Sigmoid colon (tissue), 7 donors: ENCODE data around the gene PLEKHG4B. TPM values are rescaled to one million over a fixed set of nuclear protein-coding genes. Genes with fewer than 3 reads are reported as not detected.

ENCODE experiments used
- DNase-seq: peaks from one replicate; pipeline ENCODE4 v3.0.0-alpha.2; 2019
- H3K27ac ChIP-seq, 4 donors: fragments of 200-600 bp; sonication (generic); one replicate each; pipeline ENCODE4 v1.5.1; 2016 to 2019; ENCODE audit warnings: mild to moderate bottlenecking in 1 of 4
- H3K27me3 ChIP-seq, 3 donors: fragments of 200-600 bp; sonication (generic); one replicate each; pipeline ENCODE4 v1.5.1; 2019; ENCODE audit warnings: mild to moderate bottlenecking in 1 of 3
- H3K36me3 ChIP-seq, 4 donors: fragments of 200-600 bp; sonication (generic); one replicate each; pipeline ENCODE4 v1.5.1; 2016 to 2019
- H3K4me1 ChIP-seq, 4 donors: fragments of 200-600 bp; sonication (generic); one replicate each; pipeline ENCODE4 v1.5.1; 2017 to 2019
- H3K4me3 ChIP-seq, 4 donors: fragments of 200-600 bp; sonication (generic); one replicate each; pipeline ENCODE4 v1.5.1; 2017 to 2019; ENCODE audit warnings: mild to moderate bottlenecking in 2 of 4, moderate library complexity in 1 of 4
- H3K9me3 ChIP-seq, 4 donors: fragments of 200-600 bp in 3 of 4; sonication (generic) in 3 of 4; one replicate each; pipeline versions ENCODE4 v1.5.1 to v1.6.1; 2013 to 2019
- CTCF ChIP-seq, 4 experiments: fragments of 450-650 bp in 3 of 4; fragments of 200-600 bp in 1 of 4; IDR thresholded peaks; one replicate each; pipeline ENCODE4 v1.5.1; 2016 to 2019; ENCODE audit warnings: antibody characterized with exemption in 4 of 4, mild to moderate bottlenecking in 3 of 4, moderate library complexity in 2 of 4
- EP300 ChIP-seq, 4 donors: sonication (generic); formaldehyde crosslinking; IDR thresholded peaks; one replicate each; pipeline ENCODE4 v1.6.1; 2017; ENCODE audit warnings: antibody characterized with exemption in 4 of 4
- POLR2A ChIP-seq, 2 donors: fragments of 450-650 bp; IDR thresholded peaks; one replicate each; pipeline ENCODE4 v1.6.1; 2016; ENCODE audit warnings: antibody characterized with exemption in 2 of 2, mild to moderate bottlenecking in 2 of 2, moderate library complexity in 2 of 2
- POLR2AphosphoS5 ChIP-seq, 4 donors: sonication (generic); formaldehyde crosslinking; IDR thresholded peaks; one replicate each; pipeline ENCODE4 v1.6.1; 2017; ENCODE audit warnings: antibody characterized with exemption in 4 of 4
- WGBS, 2 donors: extraction: QIAGEN DNeasy Blood & Tissue Kit; methylation state at CpG; one replicate each; pipeline ENCODE4 v1.1.7; 2013; 5-methylcytosine and 5-hydroxymethylcytosine counted together
- intact Hi-C: fragments of 100-400 bp; cut with DNase I; formaldehyde crosslinking; loops from one replicate; pipeline ENCODE4 v1.15.1; 2023
- polyA plus RNA-seq, 3 donors: library from polyadenylated mRNA; stranded (reverse); fragments of 200-250 nt; gene quantifications; one replicate each; pipeline ENCODE4 v1.2.3, GENCODE V29; 2013
- total RNA-seq, 4 donors: library from RNA; depleted of rRNA; stranded (reverse); fragments of >200 nt; gene quantifications; one replicate each; pipeline ENCODE4 v1.1.0, GENCODE V29; 2016
- donor health status: healthy with polysubstance abuse.
- donor health status: Bipolar disorder and iron deficiency.
- donor health status: healthy.

PLEKHG4B gene
- total and polyA plus RNA-seq, 7 donors, result 0.04 to 1.9 (median 0.36) TPM; not detected in 2

- Histone ChIP-seq H3K27ac (no peak overlapping the region), H3K9me3 (no peaks in the 10 kb centered on the region), H3K27me3 (no peaks in the 10 kb centered on the region), H3K4me3 (no peak overlapping the region), H3K36me3 (no peaks in the 10 kb centered on the region), H3K4me1 (no peaks in the 10 kb centered on the region)
- TF ChIP-seq POLR2AphosphoS5 (IDR thresholded peaks at IDR 0.05) (no peak), CTCF (IDR thresholded peaks at IDR 0.05) (no peak), EP300 (IDR thresholded peaks at IDR 0.05) (no peak), POLR2A (IDR thresholded peaks at IDR 0.05) (no peak)
- WGBS, 2 donors, result 61 to 68% methylated on average over 19 of the region's 19 CpGs
- intact Hi-C loops, result no loop called here
- DNase-seq, result no peak
Observed at GRCh38 chr5:159448-160172, 67.6 kb downstream of the PLEKHG4B start.

GRCh38 chr5:160173-160510, 68.2 kb downstream of the PLEKHG4B start:
- 84 to 86% methylated on average over 14 of the region's 14 CpGs for WGBS, 2 donors
- H3K4me1 ChIP-seq, result no peaks in the 10 kb centered on the region
- intact Hi-C loops, result no loop called here

GRCh38 chr5:160921-161802, 69.2 kb downstream of the PLEKHG4B start:
- no peaks in the 10 kb centered on the region for H3K4me1 ChIP-seq
- H3K36me3 ChIP-seq, result no peaks in the 10 kb centered on the region
- TF ChIP-seq POLR2AphosphoS5 (IDR thresholded peaks at IDR 0.05) (no peak), CTCF (IDR thresholded peaks at IDR 0.05) (no peak), EP300 (IDR thresholded peaks at IDR 0.05) (no peak), POLR2A (IDR thresholded peaks at IDR 0.05) (no peak)
- intact Hi-C loops, result no loop called here
- 86 to 90% methylated on average over 23 of the region's 23 CpGs for WGBS, 2 donors
- H3K27ac ChIP-seq, result no peak overlapping the region
- no peaks in the 10 kb centered on the region for H3K9me3 ChIP-seq
- no peak overlapping the region for H3K4me3 ChIP-seq
- H3K27me3 ChIP-seq, result no peaks in the 10 kb centered on the region
- peak; percentile 55 for DNase-seq

More at GRCh38 chr5:160173-160510, 68.2 kb downstream of the PLEKHG4B start:
- Histone ChIP-seq H3K4me3 (no peak overlapping the region), H3K36me3 (no peaks in the 10 kb centered on the region), H3K9me3 (no peaks in the 10 kb centered on the region), H3K27me3 (no peaks in the 10 kb centered on the region), H3K27ac (no peak overlapping the region)
- DNase-seq, result peak; percentile 48
- no peak for TF ChIP-seq POLR2A (IDR thresholded peaks at IDR 0.05)
- TF ChIP-seq POLR2AphosphoS5 (IDR thresholded peaks at IDR 0.05), result no peak
- no peak for TF ChIP-seq EP300 (IDR thresholded peaks at IDR 0.05)
- TF ChIP-seq CTCF (IDR thresholded peaks at IDR 0.05), result no peak

GRCh38 chr5:161803-162110, 69.8 kb downstream of the PLEKHG4B start:
- WGBS, 2 donors, result 93 to 95% methylated on average over 17 of the region's 17 CpGs
- Histone ChIP-seq H3K9me3 (no peaks in the 10 kb centered on the region), H3K36me3 (no peaks in the 10 kb centered on the region), H3K4me1 (no peaks in the 10 kb centered on the region), H3K27ac (no peak overlapping the region), H3K4me3 (no peak overlapping the region), H3K27me3 (no peaks in the 10 kb centered on the region)
- intact Hi-C loops, result no loop called here
- DNase-seq, result peak; percentile 60
- TF ChIP-seq EP300 (IDR thresholded peaks at IDR 0.05) (no peak), CTCF (IDR thresholded peaks at IDR 0.05) (no peak), POLR2A (IDR thresholded peaks at IDR 0.05) (no peak)
